ENCODE measurements around the gene PDE4B. TPM values are rescaled to one million over a fixed set of nuclear protein-coding genes. Genes with fewer than 3 reads are reported as not detected.
A peak's percentile ranks its signal among the peaks of the same experiment; 100 is the strongest.
"Not testable (repeated sequence)": the region's sequence is repeated elsewhere in the genome, so short reads cannot be mapped to it uniquely, and the experiment has no call there.

PDE4B gene
- total RNA-seq, 1 experiment from 2014 or later: 9.0 TPM

DNA sequence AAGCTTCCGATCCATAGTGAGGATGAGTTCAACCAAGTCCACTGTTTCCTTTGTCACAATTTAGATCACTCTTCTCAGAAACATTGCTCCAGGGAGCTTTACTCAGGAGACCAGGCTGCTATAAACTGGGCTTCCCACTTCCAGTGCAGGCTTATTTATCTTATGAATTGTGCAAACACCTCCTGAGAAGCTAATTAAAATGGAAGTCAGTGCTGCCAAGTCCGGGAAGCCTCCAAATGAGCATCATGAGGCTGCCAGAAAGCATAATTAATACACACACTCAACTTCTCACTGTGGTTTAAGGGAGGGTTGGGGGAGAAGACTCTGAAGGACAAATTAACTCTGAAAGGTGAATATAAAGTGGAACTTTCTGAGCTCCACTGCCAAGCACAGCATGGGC is 596.2 kb downstream of the PDE4B start:
- no peak for DNase-seq (ENCODE audit: low read depth)

DNA sequence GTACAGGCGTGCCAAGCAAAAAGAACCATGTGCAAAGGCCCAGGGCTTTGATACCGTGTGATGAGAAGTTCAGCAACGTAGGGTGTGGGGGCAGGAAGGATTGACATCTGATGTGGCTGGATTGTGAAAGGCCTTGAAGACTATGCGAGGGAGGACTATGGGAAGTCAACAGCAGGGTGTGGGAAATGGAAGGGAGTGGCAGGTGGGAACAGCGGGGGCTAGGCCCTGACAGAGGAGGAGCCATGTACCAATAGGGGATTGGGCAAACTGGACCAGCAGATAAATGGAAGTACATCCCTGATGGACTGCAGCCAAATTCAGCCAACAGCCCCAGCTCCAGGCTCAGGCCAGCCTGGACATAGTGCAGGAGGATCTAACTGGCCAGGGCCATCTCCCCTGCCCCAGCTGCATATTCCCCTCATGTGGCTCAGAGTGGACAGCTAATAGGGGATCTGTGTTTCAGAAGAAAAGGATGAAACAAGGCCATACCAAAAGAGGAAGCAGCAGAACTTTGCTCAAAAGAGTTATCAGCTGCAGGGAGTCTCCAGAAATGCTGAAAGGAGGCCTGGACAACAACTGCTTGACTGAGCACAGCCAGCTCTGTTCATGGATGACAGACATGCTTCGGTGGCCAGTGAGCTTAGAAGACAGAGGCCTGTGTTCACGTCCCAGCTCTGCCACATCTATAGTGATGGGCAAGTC is 601.0 kb downstream of the PDE4B start:
- DNase-seq (ENCODE audit: low read depth): no peak

DNA sequence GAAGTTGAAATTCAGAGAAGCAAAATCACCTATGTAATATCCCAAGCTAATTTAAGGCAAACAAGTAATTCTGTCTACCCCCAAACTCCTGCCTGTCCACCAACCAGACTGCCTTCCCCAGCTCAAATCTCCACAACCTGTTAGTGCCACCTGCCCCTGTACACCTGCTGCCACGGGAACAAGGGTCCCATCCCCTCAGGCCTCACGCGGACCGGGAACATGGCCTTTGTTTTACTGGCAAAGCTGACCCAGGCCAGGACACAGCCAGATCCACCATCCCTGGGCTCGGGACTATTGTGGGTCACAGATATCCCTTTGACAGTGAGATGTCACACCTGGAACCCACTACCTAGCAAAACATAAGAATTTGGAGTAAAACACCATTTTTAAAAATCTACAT is 601.9 kb downstream of the PDE4B start:
- DNase-seq (ENCODE audit: low read depth): no peak

DNA sequence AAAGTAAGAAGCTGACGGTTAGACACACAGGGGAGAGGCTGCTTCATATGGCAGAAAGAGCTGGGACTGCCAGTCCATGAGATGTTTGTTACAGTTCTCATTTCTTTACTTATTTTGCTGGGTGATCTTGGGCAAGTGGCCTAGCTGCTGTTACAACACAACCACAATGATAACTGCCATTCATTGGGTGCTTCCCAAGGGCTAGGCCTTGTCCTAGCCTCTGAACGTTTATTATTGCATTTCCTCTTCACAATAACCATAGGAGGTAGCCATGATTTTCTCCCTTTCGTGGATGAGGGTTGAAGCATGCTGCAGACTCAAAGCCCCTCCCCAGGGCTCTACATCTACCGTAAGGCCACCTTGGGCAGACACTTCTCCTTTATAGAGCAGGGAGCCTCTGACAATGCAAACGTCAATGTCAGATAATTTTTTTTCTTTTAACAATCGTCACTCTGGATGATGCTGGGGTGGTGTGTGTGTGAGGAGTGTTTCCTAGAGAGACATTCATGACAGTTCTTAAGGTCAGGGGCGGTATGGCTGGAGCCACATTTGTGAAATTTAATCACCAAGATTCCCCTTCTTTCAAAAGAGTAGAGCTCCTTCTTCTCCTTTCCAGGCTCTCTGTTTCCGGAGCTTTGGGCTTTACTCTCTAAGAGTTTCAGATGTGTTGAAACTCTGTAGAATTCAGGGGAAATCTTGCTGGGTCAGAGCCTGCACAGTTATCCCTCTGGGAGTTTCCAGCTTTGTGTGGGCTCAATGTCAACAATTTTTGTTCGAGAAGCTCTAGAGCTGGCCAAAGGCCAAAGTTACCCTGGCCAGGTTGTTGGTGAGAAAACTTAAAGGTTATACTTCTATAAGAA is 602.7 kb downstream of the PDE4B start:
- DNase-seq (ENCODE audit: low read depth): no peak

DNA sequence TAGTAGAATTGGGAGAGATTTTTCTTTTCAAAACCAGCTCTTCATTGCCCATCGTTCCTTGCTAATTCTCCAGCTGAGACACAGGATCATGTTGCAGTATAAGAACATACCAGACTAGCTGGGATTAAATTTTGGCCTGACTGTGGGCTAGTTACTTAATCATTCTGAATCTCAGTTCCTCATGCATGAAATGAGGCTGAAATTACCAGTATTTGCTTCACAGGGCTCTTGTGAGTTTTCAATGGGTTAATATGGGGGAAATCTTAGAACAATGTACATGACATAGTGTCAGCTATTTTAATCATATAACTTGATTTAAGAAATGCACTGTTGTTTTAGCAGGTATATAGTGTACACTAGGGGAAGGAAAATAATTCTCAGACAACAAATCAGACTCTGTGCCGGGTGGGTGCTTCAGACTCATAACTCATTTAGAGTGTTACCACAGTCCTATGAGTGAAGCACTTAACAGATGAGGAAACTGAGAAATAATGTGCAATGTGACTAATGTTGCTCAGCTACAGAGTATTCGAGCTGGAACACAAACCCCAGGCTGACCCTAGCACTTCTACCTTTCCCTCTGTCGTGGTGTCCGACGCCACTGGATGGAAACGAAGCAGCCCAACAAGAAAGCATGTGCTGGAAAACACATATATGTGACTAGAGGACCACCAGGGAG is 603.7 kb downstream of the PDE4B start:
- DNase-seq (ENCODE audit: low read depth): no peak

DNA sequence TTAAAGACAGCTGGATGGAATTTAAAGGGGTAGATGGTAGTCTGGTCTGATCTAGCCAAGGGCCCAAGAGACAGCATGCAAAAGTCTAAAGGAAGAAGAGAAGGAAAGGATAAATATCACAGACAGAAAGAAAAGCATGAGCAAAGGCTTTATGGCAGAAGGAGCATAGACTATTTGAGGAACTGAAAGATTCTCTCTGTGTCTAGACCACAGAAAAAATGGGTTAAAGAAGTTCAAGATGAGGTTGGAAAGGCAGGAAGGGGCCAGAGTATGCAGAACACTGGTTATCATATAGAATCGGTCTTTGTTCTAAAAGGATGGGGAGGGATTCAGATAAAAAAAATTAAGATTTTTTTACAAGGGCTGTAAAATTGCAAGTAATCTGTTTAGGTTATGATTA is 604.5 kb downstream of the PDE4B start:
- no peak for DNase-seq (ENCODE audit: low read depth)

DNA sequence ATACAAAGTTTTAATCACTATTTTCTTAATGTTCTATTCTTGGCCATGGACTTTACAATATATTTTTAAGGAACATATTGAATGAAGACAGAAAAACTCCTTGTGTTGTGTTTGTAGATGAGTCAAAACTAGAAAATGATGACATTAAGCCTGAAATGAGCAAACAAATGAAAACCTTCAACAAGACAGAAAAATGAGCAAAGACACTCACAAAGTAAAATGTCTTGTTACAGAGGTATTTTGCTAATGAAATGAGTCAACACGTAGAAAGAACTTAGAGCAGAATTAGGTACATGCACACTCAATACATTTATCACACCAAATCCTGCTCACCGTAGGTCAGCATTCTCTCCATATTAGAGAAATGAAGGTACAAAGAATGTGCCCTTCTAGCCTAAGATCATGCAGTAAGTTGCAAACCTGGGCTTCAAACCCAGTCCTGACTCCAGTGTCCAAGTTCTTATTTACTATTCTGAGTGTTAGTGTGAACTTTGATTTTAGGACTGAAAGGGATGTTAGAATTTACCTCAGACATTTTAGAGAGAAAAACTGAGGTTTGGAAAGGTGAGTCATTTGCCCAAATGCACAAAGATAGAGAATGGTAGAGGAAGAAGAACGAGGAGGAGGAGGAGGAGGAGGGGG is 607.3 kb downstream of the PDE4B start:
- no peak for DNase-seq (ENCODE audit: low read depth)

DNA sequence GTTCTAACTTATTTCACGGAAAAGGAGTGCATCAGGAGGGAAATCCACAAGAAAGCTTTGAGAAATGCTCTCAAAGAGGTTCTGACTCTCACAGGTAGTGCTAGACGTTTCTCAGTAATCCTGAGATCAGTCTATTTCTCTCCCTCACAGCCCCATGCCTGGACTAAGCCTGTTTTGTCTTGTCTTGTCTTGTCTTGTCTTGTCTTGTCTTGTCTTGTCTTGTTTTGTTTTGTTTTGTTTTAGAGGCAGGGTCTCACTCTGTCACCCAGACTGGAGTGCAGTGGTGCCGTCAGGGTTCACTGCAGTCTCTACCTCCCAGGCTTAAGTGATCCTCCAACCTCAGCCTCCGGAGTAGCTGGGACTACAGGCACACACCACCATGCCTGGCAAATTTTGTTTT is 608.0 kb downstream of the PDE4B start:
- DNase-seq (ENCODE audit: low read depth): no peak

DNA sequence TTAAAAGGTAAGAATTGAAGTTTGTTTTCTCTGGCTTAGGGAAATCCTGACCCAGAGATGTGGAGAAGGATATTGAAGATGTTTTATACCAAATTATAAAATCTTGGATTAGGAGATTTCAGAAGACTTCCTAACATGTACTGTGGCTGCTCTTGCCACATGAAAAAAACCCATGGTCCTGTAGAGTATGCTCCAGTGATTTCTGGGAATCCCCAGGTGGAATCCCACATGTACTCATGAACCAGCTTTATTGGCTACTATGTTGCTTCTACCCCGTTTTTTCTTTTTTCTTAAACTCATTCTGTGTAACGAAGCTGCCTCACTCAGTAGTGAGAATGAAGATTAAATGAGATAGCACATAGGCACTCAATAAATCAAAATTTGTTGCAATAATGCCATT is 608.5 kb downstream of the PDE4B start:
- DNase-seq (ENCODE audit: low read depth): no peak

DNA sequence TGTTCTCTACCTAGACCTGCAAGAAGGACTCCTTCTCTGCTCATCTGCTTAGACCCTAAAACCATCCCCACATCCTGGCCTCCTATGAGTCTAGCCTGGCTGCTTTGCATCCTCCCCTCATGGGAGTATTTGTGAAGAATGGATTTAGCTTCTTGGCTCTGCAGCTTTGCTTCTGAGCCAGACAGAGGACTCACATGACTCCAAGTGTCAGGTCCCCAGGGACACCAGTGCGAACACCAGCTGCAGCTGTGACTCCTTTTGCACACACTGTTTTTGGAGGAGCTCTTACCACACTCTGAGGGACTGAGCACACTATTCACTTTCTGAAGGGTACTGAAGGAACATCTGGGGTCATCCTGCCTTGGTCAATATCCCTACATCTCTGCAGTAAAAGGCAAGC is 609.5 kb downstream of the PDE4B start:
- no peak for DNase-seq (ENCODE audit: low read depth)

DNA sequence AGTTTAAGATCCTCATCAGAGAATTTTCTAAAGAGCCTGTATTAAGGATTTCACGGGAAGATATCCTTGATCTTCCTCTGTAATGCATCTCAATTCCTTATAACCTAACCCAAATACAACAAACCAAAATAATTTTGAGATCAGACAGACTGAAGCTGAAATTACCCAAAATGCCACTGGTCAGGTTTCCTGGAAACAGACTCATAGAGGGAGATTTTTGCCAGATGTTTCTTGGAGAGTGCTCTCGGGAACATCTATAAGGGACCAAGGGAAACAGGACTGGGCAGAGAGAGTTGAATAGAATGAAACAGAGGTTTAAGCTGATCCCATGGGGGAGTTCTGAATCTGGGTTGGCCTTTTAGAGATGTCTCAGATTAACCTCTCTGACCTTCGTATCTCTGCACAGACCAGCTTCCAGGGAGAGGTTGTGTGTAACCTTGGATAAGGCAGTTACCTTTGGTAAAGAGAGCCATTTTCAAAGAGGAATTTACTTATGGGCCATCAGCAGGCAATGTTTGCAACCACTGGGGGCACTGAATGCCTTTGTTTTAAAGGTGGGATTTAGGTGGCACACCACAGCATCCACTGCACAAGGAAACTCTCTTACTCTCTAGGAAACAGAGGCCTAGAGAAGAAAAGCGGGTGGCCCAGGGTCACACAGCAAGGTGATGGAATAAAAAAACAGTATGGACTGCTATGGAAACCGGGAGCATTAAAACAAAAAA is 610.5 kb downstream of the PDE4B start:
- no peak for DNase-seq (ENCODE audit: low read depth)

DNA sequence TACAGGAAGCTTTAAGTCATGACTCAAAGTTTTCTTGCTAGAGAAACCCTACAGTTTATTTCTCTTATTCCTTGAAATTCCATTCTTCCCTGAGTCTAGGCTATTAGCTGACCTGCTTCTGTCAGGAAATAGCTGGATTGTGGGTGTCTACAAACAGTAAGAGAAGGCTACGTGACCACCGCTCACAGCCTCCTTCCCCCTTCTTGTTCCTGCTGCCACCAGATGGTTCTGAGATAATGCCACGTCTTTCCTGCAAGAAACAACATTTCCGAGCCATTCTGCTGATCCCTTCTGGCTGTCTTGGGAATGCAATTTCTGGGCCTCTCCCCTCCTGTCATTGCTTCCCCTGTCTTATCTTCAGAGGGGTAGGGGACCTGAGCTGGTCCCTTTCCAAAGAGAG is 612.4 kb downstream of the PDE4B start:
- no peak for DNase-seq (ENCODE audit: low read depth)

DNA sequence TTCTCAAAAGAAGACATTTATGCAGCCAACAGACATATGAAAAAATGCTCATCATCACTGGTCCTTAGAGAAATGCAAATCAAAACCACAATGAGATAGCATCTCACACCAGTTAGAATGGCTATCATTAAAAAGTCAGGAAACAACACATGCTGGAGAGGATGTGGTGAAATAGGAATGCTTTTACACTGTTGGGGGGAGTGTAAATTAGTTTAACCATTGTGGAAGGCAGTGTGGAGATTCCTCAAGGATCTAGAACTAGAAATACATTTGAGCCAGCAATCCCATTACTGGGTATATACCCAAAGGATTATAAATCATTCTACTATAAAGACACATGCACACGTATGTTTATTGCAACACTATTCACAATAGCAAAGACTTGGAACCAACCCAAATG is 618.8 kb downstream of the PDE4B start:
- peak; percentile 59 for DNase-seq (ENCODE audit: low read depth)

DNA sequence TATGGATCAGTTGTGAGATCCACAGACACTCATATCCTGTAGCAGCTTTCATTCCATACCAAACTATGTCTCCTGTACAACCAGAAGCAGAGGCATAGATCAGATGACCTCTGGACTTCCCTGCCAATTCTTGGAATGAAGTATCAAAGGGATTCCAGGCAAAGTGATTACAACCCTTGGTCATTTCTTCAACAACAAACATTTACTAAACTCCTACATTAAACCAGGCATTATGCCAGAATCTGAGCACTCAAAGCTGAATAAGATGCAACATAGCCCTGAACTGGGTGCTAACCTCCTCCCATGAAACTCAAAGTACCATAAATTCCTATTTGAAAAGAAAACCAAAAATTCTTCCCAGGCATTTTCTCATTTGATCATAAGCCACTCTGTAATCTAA is 620.0 kb downstream of the PDE4B start:
- peak; percentile 50 for DNase-seq (ENCODE audit: low read depth)

DNA sequence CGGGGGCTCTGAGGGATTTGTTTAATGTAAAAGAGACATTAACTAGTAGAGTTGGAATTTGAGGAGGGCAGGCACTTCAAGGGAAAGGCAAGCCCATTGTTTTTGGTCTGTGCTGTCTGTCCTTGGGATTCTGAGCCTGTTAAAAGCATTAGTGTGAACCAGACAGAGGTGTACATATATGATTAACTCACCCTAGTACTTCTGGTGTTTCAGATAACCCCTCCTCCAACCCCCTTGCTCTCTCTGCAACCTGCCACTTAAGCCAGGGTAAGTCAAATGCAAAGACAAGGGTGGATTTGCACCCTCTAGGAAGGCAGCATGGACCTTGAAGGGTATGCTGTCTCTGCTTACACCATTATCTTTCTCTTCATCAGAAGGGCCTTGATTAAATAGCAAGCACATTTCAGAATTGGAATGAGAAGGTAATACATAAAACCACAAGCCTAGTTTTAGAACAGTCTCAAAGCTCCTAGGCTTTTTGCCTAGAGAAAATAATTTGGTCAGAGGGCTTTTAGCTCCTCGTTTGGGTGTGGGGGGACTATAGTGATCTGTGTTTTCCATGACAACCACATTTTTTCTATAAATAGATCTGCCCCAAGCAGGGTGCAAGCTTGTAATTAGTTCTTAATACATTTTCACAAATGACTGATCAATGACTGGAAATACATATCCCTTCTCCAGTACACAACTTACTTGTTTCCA is 620.6 kb downstream of the PDE4B start:
- DNase-seq (ENCODE audit: low read depth): no peak

DNA sequence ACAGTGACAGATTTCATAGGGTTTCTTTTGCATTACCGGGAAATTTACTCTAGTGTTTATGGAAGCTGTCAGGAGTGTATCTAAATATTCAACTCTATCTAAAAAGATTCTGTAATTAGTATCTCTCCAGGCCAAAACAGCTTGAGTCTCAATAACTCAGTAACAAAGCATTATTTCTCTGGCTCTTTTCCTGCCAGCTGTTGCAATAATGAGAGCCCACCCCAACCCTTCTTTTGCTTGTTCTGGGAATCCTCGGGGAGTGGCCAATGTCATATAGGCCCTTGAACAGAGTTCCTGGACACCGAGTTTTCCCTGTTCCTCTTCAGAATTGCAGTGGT is 621.1 kb downstream of the PDE4B start:
- no peak for DNase-seq (ENCODE audit: low read depth)

DNA sequence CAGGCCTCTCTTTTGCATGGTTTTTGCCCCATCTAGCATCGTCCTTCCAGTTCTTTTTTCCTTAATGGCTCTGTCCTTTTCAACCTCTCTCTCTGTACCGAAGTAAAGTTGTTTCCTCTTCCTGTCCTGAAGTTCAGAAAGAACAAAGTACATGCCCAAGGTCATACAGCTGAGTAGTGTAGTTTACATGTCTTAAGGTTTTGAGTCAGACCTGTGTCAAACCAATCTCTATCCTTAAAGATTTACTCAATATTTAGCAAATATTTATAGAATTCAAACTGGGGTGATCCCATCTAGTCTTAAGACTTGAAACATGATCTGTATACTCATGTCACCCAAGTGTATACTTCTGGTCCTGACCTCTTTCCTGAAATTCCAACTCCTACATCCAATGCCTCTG is 622.6 kb downstream of the PDE4B start:
- no peak for DNase-seq (ENCODE audit: low read depth)

DNA sequence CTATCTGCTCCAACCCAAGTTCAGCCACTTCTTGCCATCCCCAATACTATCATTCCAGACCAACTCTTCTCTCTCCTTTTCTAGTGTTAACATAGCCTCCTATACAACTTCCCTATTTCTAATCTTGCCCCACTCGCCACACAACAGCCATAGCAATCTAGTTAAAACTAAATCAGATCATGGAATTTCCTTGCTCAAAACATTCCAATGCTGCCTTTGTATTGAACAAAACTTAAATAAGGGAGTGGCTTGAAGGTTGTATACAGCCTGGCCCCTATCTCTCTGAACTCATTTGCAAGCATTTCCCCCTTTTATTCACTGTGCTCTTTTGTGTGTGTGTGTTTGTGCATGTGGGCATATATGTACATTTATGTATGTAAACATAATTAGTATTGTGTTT is 623.2 kb downstream of the PDE4B start:
- DNase-seq (ENCODE audit: low read depth): no peak

DNA sequence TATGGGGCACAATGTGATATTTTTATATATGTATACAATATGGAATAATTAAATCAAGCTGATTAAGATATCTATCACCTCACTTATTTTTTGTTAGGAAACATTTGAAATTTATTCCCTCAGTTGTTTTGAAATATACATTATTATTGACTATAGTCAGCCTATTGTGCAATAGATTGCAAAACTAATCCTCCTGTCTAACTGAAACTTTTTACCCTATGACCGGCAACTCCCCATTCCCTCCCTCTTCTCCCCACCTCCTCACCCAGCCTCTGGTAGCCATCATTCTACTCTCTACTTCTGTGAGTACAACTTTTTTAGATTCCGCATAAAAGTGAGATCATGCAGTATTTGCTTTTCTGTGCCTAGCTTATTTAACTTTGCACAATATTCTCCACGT is 623.6 kb downstream of the PDE4B start:
- DNase-seq (ENCODE audit: low read depth): no peak

DNA sequence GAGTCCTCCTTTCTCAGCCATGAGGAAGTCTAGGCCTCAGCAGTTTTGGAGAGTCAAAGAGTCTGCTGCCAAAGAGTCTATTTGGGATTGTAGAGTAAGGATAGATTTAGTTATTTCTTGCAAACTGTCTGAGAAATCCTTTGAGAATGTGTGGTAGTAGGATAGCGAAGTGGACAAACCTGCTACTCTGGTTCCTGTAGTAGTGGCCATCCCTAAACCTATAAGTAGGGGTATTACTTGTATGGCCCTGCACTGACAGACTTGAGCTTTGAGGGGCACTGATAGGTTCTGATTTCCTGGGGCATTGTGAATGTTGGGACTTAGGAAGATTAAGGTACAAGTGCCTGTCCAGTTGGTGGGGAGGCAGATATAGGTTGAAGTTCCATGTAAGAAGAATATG is 625.3 kb downstream of the PDE4B start:
- DNase-seq (ENCODE audit: low read depth): no peak

DNA sequence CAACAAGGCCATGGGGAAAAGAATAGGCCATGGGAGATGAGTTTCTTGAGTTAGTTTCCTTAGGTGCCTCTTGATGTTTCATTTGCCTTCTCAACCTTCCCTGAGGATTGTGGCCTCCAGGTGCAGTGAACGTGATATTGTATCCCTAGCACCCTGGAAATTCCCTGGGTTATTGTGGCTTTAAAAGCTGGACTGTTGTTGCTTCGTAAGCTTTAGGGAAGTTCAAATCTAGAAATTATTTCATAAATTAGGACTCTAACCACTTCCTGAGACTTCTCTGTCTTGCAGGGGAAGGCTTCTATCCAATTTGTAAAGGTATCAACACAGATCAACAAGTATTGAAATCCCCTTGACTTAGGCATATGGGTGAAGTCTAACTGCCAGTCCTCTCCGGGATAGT is 627.5 kb downstream of the PDE4B start:
- DNase-seq (ENCODE audit: low read depth): not testable (repeated sequence)

Measured in RPMI7951 (cell line).